ENCODE measurements around the gene ULBP2.

DNA sequence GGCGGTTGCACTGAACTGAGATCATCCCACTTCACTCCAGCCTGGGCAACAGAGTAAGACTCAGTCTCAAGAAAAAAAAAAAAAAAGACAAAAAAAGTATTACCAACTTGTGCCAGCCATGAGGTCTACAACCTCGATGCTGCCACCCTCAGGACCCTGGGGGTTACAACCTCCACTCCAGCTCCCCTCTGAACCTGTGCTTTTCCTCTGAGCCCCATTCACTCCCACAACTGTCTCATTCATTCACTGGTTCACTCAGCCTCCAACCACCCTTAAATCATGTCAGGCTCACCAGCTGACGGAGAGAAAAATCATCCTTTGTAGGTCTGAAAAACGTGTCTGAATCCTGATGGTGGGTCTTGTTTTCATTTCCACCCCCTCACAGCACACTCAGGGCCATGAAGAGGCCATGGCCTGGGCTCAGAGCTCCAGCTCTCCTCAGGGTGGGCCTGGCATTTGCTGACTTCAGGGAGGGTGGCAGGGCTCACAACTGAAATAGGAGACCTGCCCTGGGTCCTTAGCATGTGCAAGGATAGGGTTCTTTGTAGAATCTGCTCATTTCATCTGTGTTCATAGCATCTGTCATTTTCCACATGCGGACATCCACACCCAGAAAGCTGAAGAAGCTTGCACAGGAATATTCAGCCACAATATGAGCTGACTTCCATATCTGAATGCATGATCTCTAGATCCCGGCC is 20.1 kb downstream of the ULBP2 start:
- TF ChIP-seq, protein P1, sequence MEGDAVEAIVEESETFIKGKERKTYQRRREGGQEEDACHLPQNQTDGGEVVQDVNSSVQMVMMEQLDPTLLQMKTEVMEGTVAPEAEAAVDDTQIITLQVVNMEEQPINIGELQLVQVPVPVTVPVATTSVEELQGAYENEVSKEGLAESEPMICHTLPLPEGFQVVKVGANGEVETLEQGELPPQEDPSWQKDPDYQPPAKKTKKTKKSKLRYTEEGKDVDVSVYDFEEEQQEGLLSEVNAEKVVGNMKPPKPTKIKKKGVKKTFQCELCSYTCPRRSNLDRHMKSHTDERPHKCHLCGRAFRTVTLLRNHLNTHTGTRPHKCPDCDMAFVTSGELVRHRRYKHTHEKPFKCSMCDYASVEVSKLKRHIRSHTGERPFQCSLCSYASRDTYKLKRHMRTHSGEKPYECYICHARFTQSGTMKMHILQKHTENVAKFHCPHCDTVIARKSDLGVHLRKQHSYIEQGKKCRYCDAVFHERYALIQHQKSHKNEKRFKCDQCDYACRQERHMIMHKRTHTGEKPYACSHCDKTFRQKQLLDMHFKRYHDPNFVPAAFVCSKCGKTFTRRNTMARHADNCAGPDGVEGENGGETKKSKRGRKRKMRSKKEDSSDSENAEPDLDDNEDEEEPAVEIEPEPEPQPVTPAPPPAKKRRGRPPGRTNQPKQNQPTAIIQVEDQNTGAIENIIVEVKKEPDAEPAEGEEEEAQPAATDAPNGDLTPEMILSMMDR (conservative IDR thresholded peaks at IDR 0.05; ENCODE audit: low read length): peak; percentile 72
- TF ChIP-seq EZH2phosphoT487 (IDR thresholded peaks at IDR 0.05; ENCODE audit: borderline replicate concordance, low read depth, low read length): no peak
